Measurements from ENCODE around the gene SCAMP1. TPM values are rescaled to one million over a fixed set of nuclear protein-coding genes. Genes with fewer than 3 reads are reported as not detected.

SCAMP1 gene
- total RNA-seq, 1 experiment from 2014 or later, result 43.8 TPM

GRCh38 chr5:78509884-78510769 is 149.7 kb downstream of the SCAMP1 start:
- TF ChIP-seq ZNF423 (CRISPR knock-in tag; IDR thresholded peaks at IDR 0.05), result peak; percentile 19; the same call in 1 of the 2 replicates
- TF ChIP-seq GTF2I (CRISPR knock-in tag; conservative IDR thresholded peaks at IDR 0.05), result no peak
- TF ChIP-seq FOXP1 (CRISPR knock-in tag; IDR thresholded peaks at IDR 0.05; ENCODE audit: borderline replicate concordance), result peak; percentile 33; the same call in 1 of the 2 replicates
- peak; percentile 46; the same call in 1 of the 2 replicates for TF ChIP-seq MAX (CRISPR knock-in tag; IDR thresholded peaks at IDR 0.05)
- TF ChIP-seq ZNF263 (CRISPR knock-in tag; IDR thresholded peaks at IDR 0.05; ENCODE audit: low read depth), result peak; percentile 77; the same call in 1 of the 2 replicates
- 0 out of 2 replicates have a peak, but pooled peaks have one; percentile 41 for TF ChIP-seq SP1 (CRISPR knock-in tag; conservative IDR thresholded peaks at IDR 0.05)
- TF ChIP-seq PRDM15 (CRISPR knock-in tag; IDR thresholded peaks at IDR 0.05), result no peak
- H3K9me3 Mint-ChIP-seq, result no peaks in the 10 kb centered on the region
- H3K36me3 Mint-ChIP-seq, result no peaks in the 10 kb centered on the region; the same call in 1 of the 2 replicates
- peak overlapping the region; percentile 64 for H3K4me3 Mint-ChIP-seq
- POLR2A ChIA-PET, result interaction anchor here (1.0 kb wide), 1 partner anchor 8 kb away, joined by 3 read pairs; no protein-coding TSS in a partner anchor
- ATAC-seq (peak; percentile 89), DNase-seq (ENCODE audit: low spot score) (peak; percentile 74)
- H3K4me1 Mint-ChIP-seq, result peaks cover 52% of the 10 kb centered on the region
- H3K27ac Mint-ChIP-seq, result peak overlapping the region; percentile 65; the same call in 1 of the 2 replicates
- H3K27me3 Mint-ChIP-seq (ENCODE audit: low read depth), result no peaks in the 10 kb centered on the region
- CTCF ChIA-PET, result interaction anchor here (0.7 to 4.3 kb wide), 3 partner anchors 24 to 456 kb away, joined by 3 to 19 read pairs (median 3); no protein-coding TSS in a partner anchor

GRCh38 chr5:78511121-78511906 is 150.9 kb downstream of the SCAMP1 start:
- Mint-ChIP-seq H3K4me3 (peak overlapping the region; percentile 64), H3K36me3 (peaks cover 3% of the 10 kb centered on the region; the same call in 1 of the 2 replicates), H3K27me3 (ENCODE audit: low read depth) (no peaks in the 10 kb centered on the region), H3K4me1 (peaks cover 44% of the 10 kb centered on the region), H3K27ac (no peak overlapping the region), H3K9me3 (no peaks in the 10 kb centered on the region)
- TF ChIP-seq EMX1 (CRISPR knock-in tag; IDR thresholded peaks at IDR 0.05), result no peak
- TF ChIP-seq ATF2 (CRISPR knock-in tag; IDR thresholded peaks at IDR 0.05; ENCODE audit: borderline replicate concordance, low read depth), result no peak
- TF ChIP-seq ZNF121 (CRISPR knock-in tag; IDR thresholded peaks at IDR 0.05), result no peak
- TF ChIP-seq ZNF232 (CRISPR knock-in tag; IDR thresholded peaks at IDR 0.05), result no peak
- no peak for TF ChIP-seq ZNF532 (CRISPR knock-in tag; IDR thresholded peaks at IDR 0.05; ENCODE audit: borderline replicate concordance)
- TF ChIP-seq CBFB (CRISPR knock-in tag; IDR thresholded peaks at IDR 0.05; ENCODE audit: low read depth), result no peak
- TF ChIP-seq CREM (CRISPR knock-in tag; IDR thresholded peaks at IDR 0.05), result no peak
- TF ChIP-seq ZNF671 (CRISPR knock-in tag; IDR thresholded peaks at IDR 0.05), result no peak
- no peak for TF ChIP-seq SP1 (CRISPR knock-in tag; conservative IDR thresholded peaks at IDR 0.05)
- ATAC-seq (no peak), DNase-seq (ENCODE audit: low spot score) (no peak)
- POLR2A ChIA-PET, result interaction anchor here (0.5 to 1.7 kb wide), 2 partner anchors 15 to 1190 kb away, joined by 3 read pairs; no protein-coding TSS in a partner anchor
- CTCF ChIA-PET, result interaction anchor here (0.7 to 4.3 kb wide), 5 partner anchors 15 to 102 kb away, joined by 3 to 19 read pairs (median 3); no protein-coding TSS in a partner anchor

Data from WTC11 (cell line).